HG02798 (cell line): ENCODE data around the gene DNMT3L.
"Not testable (repeated sequence)": the region's sequence is repeated elsewhere in the genome, so short reads cannot be mapped to it uniquely, and the experiment has no call there.

Experiments used
- ATAC-seq: cut with Tn5 transposase; IDR thresholded peaks from one replicate; pipeline ENCODE4 v1.9.1; 2021; ENCODE audit warnings: mild to moderate bottlenecking; ENCODE audit not compliant: unreplicated experiment, poor library complexity

DNMT3L gene

GRCh38 chr21:44202590-44203299 lies 59.0 kb downstream of the DNMT3L start:
- ATAC-seq = not testable (repeated sequence)

- ATAC-seq = not testable (repeated sequence)
Measured at GRCh38 chr21:44199997-44200396, 61.7 kb downstream of the DNMT3L start.

GRCh38 chr21:44199448-44199847 lies 62.2 kb downstream of the DNMT3L start:
- no peak for ATAC-seq

- not testable (repeated sequence) for ATAC-seq
Measured at GRCh38 chr21:44197156-44197516, 64.6 kb downstream of the DNMT3L start.
